PC-9 (cell line): ENCODE measurements around the gene DNAH14.

Experiments used
- EZH2 ChIP-seq: fragments of 200-600 bp; sonication (generic); IDR thresholded peaks from 2 replicates; pipeline ENCODE4 v1.8.0; 2017; ENCODE audit warnings: antibody characterized with exemption, low read depth
- TF ChIP-seq, protein P1 (sequence below): fragments of 200-600 bp; sonication (generic); conservative IDR thresholded peaks from 2 replicates; pipeline ENCODE4 v1.6.1; 2017; ENCODE audit warnings: mixed run types, antibody characterized with exemption, mild to moderate bottlenecking, moderate library complexity

DNA sequence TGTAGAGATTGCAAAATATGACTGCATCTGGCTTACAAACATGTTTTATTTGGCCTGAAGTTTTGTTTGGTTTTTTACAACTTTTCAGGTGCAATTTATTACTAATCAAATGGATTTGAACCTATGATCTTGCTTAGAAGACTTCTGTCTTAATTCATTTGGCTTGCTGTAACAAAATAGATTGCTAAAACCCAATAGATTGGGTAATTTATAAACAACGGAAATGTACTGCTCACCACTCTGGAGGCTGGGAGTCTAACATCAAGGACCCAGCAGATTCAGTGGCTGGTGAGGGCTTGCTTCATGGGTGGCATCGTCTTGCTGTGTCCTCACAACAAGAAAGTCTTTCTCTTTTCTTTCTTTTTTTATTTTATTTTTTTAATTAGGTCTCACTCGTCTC lies 425.4 kb downstream of the DNAH14 start:
- no peak for TF ChIP-seq EZH2
- TF ChIP-seq, protein P1, sequence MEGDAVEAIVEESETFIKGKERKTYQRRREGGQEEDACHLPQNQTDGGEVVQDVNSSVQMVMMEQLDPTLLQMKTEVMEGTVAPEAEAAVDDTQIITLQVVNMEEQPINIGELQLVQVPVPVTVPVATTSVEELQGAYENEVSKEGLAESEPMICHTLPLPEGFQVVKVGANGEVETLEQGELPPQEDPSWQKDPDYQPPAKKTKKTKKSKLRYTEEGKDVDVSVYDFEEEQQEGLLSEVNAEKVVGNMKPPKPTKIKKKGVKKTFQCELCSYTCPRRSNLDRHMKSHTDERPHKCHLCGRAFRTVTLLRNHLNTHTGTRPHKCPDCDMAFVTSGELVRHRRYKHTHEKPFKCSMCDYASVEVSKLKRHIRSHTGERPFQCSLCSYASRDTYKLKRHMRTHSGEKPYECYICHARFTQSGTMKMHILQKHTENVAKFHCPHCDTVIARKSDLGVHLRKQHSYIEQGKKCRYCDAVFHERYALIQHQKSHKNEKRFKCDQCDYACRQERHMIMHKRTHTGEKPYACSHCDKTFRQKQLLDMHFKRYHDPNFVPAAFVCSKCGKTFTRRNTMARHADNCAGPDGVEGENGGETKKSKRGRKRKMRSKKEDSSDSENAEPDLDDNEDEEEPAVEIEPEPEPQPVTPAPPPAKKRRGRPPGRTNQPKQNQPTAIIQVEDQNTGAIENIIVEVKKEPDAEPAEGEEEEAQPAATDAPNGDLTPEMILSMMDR: no peak
